ENCODE results near the gene TOMM40.
"Not testable (repeated sequence)": the region's sequence is repeated elsewhere in the genome, so short reads cannot be mapped to it uniquely, and the experiment has no call there.

Gene TOMM40

GRCh38 chr19:44891016-44891882 is at the start of gene TOMM40:
Gene TOMM40, plus strand, starts transcription at chr19:44891254. Its CDS starts 162 bp downstream, at chr19:44891416.
- no peak for DNase-seq

GRCh38 chr19:44845286-44845611 is 45.8 kb upstream of the TOMM40 start:
- DNase-seq, result no peak

DNA sequence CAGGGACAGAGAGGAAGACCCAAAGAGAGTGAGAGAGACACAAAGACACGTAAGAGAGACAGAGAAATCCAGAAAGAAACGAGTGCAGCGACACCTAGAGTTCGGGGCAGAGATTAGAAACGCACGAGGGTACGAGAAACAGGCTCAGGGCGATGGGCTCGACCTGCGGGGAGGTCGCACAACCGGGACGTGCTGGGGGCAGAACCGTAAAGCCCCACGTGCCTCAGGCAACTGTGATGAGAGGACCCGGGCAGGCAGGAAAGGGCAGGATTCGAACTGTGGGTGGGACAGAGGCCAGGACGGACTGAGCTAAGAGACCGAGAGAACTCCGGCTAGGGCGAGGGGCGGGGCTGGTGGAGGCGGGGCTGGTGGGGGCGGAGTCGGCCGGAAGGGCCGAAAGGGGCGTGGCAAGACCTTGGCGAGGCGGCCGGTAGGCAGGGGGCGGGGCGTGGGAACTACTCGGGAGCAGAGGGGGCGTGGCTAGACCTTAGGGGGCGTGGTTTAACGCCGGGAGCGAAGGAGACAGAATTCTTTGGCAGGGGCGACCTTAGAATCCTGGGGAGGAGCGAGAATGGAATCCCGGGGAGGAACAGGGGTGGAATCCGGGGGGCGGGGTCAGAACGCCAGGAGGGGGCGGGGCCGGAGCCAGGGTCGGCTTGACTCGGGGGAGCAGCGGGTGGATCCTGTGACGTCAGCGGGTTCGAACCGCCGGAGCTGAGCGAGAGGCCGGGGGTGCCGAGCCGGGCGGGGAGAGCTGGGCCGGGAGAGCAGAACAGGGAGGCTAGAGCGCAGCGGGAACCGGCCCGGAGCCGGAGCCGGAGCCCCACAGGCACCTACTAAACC is 45.2 kb upstream of the TOMM40 start, which contains the start of gene NECTIN2:
Gene NECTIN2 (plus strand): TSS at position 686 of the 843 bp plus-strand sequence. CDS start 229 bp downstream, outside the sequence.
- DNase-seq, result peak; percentile 87

GRCh38 chr19:44846455-44847143 is 44.5 kb upstream of the TOMM40 start:
- no peak for DNase-seq

- DNase-seq, result no peak
Measured at GRCh38 chr19:44847144-44848035, 43.7 kb upstream of the TOMM40 start.

- DNase-seq, result no peak
Measured at GRCh38 chr19:44848036-44848811, 42.8 kb upstream of the TOMM40 start.

- no peak for DNase-seq
Measured at GRCh38 chr19:44848812-44849447, 42.1 kb upstream of the TOMM40 start.

DNA sequence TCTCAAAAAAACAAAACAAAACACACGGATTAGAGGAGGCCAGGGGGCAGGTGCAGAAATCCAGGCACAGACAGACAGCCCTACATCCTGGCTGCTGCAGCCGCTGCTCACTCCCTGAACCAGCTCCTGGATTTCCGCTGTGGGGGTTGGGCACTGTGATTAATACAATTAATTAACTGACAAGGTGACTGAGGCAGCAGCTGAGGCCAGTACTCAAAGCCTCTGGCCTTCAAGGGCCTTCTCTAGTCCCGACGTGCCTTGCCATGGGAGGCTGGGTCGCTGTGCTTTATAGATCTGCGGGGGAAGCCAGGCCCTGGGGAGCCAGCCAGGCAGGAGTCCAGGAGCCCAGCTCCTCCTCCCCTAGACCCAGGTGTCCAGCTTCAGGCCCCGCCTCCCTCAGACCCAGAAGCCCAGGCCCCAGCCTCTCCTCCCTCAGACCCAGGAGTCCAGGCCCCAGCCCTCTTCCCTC is 40.4 kb upstream of the TOMM40 start:
- DNase-seq, result no peak

DNA sequence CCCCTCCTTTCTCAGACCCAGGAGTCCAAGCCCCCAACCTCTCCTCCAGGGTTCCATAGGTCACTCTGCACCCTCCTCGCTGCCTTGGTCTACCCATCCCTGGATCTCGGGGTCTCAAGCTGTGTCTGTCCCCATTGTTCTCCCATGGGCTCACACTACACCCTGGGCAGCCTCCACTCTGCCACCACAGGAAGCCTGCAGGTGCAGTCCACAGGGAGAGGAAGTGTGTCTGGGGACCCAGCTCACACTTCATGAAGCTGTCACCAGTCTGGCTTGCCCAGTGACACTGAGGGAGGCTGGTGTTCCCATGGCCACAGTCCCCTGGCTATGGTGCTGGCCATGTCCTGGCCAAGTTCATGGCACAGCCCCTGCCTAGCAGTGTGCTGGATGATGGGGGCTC is 39.6 kb upstream of the TOMM40 start:
- no peak for DNase-seq

DNA sequence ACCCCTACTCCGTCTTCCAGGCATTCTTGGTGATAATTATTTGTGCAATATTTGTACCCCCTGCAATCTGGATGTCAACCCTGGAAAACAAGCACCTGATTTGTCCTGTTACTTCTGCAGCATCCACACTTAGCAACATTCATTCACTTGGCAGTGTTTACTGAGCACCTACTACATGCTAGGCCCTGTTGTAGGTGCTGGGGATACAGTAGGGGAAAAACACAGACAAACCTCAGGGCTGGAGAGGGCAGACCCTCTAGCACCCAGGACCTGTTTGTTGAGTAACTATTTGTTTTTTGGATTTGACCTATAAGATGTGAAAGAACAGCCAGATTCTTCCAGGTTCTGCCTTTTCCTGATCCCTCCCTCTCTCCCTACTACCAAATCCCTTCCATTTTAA is 35.4 kb upstream of the TOMM40 start:
- DNase-seq, result no peak

- no peak for DNase-seq
Measured at GRCh38 chr19:44856421-44857083, 34.5 kb upstream of the TOMM40 start.

GRCh38 chr19:44857837-44858236 is 33.2 kb upstream of the TOMM40 start:
- no peak for DNase-seq

DNA sequence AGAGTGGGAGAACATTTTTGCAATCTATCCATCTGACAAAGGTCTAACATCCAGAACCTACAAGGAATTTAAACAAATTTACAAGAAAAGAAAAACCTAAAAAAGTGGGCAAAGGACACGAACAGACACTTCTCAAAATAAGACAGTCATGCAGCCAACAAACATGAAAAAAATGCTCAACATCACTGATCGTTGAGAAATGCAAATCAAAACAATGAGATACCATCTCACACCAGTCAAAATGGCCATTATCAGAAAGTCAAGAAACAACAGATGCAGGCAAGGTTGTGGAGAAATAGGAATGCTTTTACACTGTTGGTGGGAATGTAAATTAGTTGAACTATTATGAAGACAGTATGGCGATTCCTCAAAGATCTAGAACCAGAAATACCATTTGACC is 29.5 kb upstream of the TOMM40 start:
- DNase-seq, result not testable (repeated sequence)

DNA sequence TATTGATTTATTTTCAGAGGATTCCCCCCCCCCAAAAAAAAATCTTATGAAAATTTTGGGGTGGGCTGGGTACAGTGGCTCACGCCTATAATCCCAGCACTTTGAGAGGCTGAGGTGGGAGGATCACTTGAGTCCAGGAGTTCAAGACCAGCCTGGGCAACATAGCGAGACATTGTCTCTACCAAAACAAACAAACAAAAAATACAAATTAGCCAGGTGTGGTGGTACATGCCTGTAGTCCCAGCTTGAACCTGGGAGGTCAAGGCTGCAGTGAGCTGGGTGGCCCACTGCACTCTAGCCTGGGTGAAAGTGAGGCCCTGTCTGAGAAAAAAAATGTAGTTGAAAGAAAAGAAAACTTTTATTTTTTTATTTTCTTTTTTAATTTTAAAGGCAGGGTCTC is 27.1 kb upstream of the TOMM40 start:
- no peak for DNase-seq

DNA sequence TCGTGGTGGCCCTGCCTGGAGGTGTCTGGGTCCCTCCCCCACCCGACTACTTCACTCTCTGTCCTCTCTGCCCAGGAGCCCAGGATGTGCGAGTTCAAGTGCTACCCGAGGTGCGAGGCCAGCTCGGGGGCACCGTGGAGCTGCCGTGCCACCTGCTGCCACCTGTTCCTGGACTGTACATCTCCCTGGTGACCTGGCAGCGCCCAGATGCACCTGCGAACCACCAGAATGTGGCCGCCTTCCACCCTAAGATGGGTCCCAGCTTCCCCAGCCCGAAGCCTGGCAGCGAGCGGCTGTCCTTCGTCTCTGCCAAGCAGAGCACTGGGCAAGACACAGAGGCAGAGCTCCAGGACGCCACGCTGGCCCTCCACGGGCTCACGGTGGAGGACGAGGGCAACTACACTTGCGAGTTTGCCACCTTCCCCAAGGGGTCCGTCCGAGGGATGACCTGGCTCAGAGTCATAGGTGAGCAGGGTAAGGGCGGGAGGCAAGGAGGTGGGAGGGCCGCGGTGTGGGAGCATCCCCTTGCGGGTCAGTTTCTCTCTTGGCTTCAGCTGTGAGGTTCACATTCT is 25.8 kb upstream of the TOMM40 start:
- no peak for DNase-seq

- DNase-seq, result no peak
Measured at GRCh38 chr19:44866664-44867063, 24.4 kb upstream of the TOMM40 start.

GRCh38 chr19:44867578-44867977 is 23.5 kb upstream of the TOMM40 start:
- no peak for DNase-seq

- no peak for DNase-seq
Measured at GRCh38 chr19:44869733-44870470, 21.2 kb upstream of the TOMM40 start.

- no peak for DNase-seq
Measured at GRCh38 chr19:44871809-44872208, 19.2 kb upstream of the TOMM40 start.
